ENCODE measurements around the gene DAZAP1.
"Not testable (repeated sequence)": the region's sequence is repeated elsewhere in the genome, so short reads cannot be mapped to it uniquely, and the experiment has no call there.

Gene DAZAP1

DNA sequence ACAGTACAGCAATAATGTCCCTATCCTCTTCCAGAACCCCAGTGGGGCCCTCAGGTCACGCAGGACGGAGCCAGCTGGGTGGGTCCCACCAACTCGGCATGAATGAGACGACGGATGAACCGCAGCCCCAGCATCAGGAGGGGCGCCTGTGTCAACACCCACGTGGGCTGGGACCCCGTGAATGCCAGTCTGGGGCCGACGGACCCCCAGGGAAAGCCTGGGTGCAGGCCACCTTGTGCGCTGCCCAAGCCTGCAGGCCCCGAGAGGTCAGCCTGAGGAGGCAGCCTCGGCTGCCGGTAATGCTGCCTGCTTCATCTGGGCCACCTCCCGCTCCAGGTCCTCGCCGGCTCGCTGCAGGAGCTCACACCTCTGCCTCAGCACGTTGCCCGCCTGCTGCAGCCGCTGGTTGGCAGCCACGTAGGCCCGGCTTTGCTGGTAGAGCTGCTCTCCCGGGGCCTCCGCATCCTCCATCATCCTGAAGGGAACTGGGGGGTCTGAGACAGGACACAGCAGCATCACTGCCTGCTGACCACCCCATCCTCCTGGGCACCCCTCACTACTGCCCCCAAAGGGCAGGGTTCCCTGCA is 67.5 kb downstream of the DAZAP1 start:
- DNase-seq, result no peak

DNA sequence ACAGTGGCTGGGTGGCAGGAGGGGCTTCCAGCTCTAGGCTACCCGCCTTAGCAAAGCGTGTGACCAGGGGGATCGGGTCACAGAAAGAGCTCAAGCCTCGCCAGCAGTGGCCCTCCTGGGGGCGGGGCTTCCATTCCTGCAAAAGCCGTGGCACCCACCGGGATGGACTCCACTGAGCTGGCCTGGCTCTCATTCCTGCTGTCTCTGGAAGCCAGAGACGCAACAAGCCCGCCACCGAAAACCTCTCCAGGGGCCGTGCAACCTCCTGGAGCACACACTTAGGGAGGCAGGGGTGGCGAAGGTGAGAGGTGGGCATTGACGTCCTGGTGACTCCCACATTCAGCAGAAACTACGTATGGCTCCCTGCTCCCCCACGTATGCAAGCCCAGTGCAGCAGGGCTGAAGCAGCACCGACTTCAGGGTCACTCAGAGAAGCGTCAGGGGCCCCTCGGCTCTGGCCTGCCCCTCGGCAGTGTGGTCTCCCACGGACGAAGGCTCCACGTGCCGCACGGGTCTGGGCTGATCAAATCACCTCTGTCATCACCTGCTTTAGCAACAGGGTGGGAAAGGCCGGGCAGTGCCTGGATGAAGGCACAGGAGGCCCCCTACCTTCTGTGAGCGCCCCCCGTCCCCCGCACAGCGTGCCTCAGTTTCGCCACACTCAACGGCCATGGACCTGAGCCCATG is 68.5 kb downstream of the DAZAP1 start:
- no peak for DNase-seq

DNA sequence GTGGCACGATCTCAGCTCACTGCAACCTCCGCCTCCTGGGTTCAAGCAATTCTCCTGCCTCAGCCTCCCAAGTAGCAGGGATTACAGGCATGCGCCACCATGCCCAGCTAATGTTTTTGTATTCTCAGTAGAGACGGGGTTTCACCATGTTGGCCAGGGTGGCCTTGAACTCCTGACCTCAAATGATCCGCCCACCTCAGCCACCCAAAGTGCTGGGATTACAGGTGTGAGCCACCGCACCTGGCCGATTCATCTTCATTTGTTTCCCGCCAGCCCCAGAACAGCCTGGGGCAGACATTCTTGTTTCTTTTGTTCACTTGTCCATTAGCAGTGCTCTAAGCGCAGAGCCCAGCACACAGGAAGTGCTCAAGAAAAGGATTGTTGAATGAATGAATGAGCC is 69.7 kb downstream of the DAZAP1 start:
- DNase-seq, result not testable (repeated sequence)

DNA sequence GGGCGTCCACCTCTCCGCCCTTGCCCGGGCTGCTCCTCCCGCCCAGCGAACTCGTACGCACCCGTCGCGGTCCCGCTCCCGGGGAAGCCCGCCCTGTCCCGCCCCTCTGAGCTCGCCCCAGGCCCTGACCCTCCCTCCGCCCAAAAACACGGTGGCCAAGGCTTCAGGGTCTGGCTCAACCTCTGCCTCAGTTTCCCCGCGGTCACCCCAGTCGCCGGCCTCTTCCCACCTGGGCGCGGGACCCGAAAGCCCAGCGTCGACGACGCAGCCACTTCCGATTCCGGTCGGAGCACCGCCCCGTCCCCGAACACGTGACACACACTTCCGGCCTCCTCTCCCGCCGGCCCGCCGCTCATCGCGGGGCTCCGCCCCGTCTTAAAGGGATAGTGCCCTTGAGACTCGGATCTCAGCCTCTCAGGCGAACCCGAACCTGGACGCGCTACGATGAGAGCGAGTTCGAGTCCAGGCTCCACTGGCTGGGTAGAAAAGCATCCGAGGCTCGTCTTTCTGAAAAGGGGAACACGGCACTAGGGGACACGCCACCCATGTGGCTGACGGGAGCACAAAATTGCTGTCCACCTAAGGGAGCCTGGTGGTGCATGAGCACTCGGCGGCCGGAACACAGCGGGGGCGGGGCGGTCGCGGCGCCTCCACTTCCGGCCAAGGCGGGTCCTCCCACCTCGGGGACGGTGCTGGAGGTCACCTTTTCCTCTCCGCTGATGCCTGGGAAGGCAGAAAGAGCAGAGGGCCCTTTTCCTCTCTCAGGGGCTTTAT is 71.7 kb downstream of the DAZAP1 start, which contains the start of gene C19orf25:
Gene C19orf25 (minus strand): TSS at position 282 of the 774 bp plus-strand sequence. CDS start 312 bp downstream, outside the sequence.
- DNase-seq, result peak in 1 of 2 experiments; percentile 82

DNA sequence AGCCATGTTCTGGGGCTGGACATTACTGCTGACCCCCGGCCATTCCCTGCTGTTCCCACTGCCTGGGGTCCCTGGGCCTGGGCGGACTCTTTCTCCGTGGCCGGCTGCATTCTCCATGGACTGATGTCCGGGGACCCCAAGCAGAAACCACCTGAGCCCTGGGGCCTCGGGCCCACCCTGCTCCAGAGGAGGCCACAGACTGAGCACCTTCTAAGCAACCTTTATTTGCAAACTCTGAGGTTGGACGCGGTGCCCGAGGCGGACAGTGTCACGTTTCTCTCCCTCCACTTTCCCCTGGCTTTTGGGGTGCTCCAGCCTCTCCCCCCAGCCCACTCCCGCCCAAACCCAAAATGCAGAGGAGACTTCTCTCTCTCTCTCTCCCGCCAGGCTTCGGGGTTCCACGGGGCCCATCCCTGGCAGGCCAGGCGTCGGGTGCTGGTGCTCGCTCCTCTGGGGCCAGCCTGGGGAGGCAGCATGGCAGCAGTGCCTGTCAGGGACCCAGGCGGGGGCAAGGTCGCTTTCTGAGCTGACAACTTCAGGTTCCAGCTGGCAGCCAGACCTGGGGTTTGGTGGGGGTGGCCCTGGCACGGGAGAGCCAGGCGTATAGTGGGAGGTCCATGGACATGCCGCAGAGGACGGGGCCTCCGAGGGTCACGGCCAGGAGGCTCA is 74.0 kb downstream of the DAZAP1 start:
- no peak for DNase-seq

DNA sequence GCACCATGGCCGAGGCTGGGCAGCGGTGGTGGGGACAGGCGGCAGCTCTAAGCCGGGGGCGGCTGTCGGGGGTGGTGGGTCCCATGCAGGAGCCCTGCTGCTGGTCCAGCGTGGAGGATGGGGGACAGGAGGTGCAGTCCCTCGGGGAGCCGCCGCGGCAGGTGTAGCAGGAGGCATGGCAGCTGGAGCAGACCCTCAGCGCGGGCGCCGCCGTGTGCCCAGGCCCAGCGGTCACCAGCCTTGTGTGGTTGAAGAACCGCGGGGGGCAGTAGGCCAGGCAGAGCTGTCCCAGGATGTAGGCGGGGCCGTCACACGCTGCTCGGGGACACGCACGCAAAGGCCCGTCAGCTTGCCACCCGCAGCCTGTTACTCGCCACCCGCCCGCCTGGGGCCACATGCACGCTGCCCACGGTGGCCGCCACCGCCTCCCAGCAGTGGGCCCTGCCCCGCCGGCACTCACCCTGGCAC is 74.5 kb downstream of the DAZAP1 start:
- no peak for DNase-seq

DNA sequence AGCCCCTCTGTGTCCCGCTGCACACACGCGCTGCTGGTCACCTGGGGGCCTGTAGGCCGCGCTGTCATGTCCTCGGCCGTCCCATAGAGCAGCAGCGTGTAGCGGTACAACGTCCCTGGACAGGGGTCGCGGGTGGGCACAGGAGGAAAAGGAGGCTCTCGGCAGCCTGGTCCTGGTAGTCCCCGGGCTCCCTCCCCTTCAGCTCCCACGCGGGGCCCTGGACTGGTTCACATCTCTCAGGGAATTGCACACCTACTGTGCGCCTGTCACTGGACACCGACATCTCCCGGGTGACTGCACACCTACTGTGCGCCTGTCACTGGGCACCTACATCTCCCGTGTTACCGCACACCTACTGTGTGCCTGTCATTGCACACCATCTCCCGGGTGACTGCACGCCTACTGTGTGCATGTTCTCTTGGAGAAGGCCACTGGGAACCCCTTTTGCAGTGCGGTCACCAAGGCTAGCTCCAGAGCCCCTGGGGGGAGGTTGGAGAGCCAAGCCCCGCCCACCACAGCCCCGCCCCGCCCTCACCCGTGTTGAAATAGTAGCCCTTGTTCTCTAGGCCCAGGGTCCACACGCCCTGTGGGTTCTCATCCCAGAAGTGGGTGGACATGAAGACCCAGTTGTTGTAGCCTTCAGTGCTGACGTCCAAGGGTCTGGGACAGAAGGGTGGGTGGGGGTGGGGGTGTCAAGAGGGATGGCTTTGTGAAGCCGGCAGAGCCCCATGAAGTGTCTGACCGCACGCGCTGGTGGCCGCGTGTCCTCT is 75.2 kb downstream of the DAZAP1 start:
- no peak for DNase-seq

DNA sequence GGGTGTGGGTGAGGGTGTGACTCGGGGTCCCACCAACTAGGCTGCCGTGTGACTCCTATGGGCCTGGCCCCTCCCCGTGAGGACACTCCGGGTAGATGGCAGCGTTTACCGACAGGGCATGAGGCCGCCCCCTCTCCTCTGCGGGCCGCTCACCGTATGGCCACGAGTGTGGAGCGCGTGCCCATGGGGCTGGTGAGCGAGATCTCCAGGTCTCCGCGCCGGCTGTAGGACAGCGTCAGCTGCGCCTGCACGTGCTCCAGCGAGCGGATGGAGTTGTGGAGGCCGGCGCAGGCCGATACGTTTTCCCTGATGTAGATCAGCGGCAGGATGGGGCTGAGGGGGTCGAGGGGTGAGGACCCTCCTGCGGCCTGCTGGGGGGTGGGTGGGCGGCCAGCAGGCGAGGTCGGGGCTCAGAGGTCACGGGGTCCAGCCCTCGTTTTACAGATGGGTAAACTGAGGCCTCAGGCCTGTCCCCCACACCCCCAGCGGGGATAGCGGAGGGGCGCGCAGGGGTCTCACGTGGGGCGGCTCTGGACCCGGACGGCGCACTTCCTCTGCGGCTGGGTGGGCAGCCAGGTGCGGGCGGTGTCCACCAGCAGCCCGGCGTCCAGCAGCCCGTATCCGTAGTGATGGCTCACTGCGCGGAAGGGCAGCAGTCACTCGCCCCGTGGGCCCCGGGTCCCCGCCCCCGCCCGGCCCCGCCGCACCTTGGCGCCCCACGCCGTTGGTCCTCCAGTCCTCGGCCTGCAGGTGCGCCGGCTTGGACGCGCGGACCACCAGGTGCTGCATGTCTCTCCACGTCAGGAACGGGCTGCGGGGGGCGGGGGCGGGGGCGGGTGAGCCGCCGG is 76.0 kb downstream of the DAZAP1 start:
- no peak for DNase-seq

DNA sequence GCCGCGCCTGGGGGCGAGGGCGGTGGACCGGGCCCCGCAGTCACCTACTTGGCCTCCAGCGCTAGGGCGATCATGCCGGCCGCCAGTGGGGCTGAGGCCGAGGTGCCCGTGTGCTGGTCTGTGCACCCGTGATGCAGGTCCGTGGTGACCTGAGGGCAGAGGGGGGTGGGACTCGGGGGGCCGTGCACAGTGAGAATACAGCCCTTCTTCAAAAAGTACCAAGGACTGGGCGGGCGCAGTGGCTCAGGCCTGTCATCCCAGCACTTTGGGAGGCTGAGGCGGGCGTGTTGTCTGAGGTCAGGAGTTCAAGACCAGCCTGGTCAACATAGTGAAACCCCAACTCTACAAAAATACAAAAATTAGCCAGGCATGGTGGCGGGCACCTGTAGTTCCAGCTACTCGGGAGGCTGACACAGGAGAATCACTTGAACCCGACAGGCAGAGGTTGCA is 76.6 kb downstream of the DAZAP1 start:
- DNase-seq, result no peak
